Tibial artery (tissue), 4 donors: ENCODE data around the gene GALNT2.

Experiments
- DNase-seq, 2 donors: peaks; one replicate each; pipeline ENCODE4 v3.0.0-alpha.2; 2019
- H3K27ac ChIP-seq, 2 donors: fragments of 200-600 bp; sonication (generic) in 1 of 2; 1 replicate in 1 of 2; 2 replicates in 1 of 2; pipeline ENCODE4 v1.5.1; 2018 to 2019; ENCODE audit warnings: mild to moderate bottlenecking in 1 of 2
- H3K27me3 ChIP-seq, 2 donors: fragments of 200-600 bp; sonication (generic) in 1 of 2; one replicate each; pipeline versions ENCODE4 v1.5.1 to v1.6.0; 2016 to 2019
- H3K36me3 ChIP-seq, 3 donors: fragments of 200-600 bp; sonication (generic) in 2 of 3; one replicate each; pipeline ENCODE4 v1.5.1; 2016 to 2019; ENCODE audit warnings: mild to moderate bottlenecking in 2 of 3
- H3K4me1 ChIP-seq, 4 donors: fragments of 200-600 bp; sonication (generic) in 2 of 4; 1 replicate in 3 of 4; 2 replicates in 1 of 4; pipeline ENCODE4 v1.5.1; 2016 to 2019
- H3K4me3 ChIP-seq, 2 donors: fragments of 200-600 bp; sonication (generic) in 1 of 2; 1 replicate in 1 of 2; 2 replicates in 1 of 2; pipeline ENCODE4 v1.5.1; 2018 to 2019; ENCODE audit warnings: mild to moderate bottlenecking in 2 of 2
- H3K9me3 ChIP-seq, 3 donors: fragments of 200-600 bp; sonication (generic) in 1 of 3; one replicate each; pipeline ENCODE4 v1.5.1; 2016 to 2019
- CTCF ChIP-seq, 2 experiments: fragments of 200-600 bp in 1 of 2; fragments of 450-650 bp in 1 of 2; IDR thresholded peaks; one replicate each; pipeline ENCODE4 v1.5.1; 2017 to 2019; ENCODE audit warnings: antibody characterized with exemption in 2 of 2, mild to moderate bottlenecking in 1 of 2, moderate library complexity in 1 of 2
- intact Hi-C: fragments of 100-400 bp; cut with DNase I; formaldehyde crosslinking; loops from one replicate; pipeline ENCODE4 v1.15.0; 2023; ENCODE audit warnings: low total_unique reads

GALNT2 gene

GRCh38 chr1:230261928-230262650, 195.1 kb downstream of the GALNT2 start:
- Histone ChIP-seq H3K4me3 (peak overlapping the region in 1 of 2 donors; percentile 7), H3K27ac (peak overlapping the region in 1 of 2 donors; percentile 12), H3K27me3 (no peaks in the 10 kb centered on the region), H3K36me3 (peaks cover 24 to 63% (median 50%) of the 10 kb centered on the region in 3 donors), H3K4me1 (peaks cover 0 to 40% (median 3%) of the 10 kb centered on the region in 4 donors), H3K9me3 (no peaks in the 10 kb centered on the region)
- intact Hi-C loops: no loop called here
- DNase-seq: peak in 1 of 2 donors; percentile 48
- no peak for TF ChIP-seq CTCF (IDR thresholded peaks at IDR 0.05)

- no peaks in the 10 kb centered on the region for H3K9me3 ChIP-seq
- DNase-seq: peak in 1 of 2 donors; percentile 40
- H3K27ac ChIP-seq: peak overlapping the region in 1 of 2 donors; percentile 12
- peaks cover 24 to 54% (median 42%) of the 10 kb centered on the region in 3 donors for H3K36me3 ChIP-seq
- no peak for TF ChIP-seq CTCF (IDR thresholded peaks at IDR 0.05)
- peaks cover 0 to 43% (median 6%) of the 10 kb centered on the region in 4 donors for H3K4me1 ChIP-seq
- no peak overlapping the region for H3K4me3 ChIP-seq
- intact Hi-C loops: no loop called here
- H3K27me3 ChIP-seq: no peaks in the 10 kb centered on the region
Observed at GRCh38 chr1:230262867-230263567, 196.0 kb downstream of the GALNT2 start.

- DNase-seq: peak in 1 of 2 donors; percentile 48
- Histone ChIP-seq H3K4me1 (peaks cover 0 to 49% (median 9%) of the 10 kb centered on the region in 4 donors), H3K36me3 (peaks cover 24 to 49% (median 35%) of the 10 kb centered on the region in 3 donors), H3K4me3 (no peak overlapping the region), H3K9me3 (no peaks in the 10 kb centered on the region), H3K27ac (no peak overlapping the region), H3K27me3 (no peaks in the 10 kb centered on the region)
- no peak for TF ChIP-seq CTCF (IDR thresholded peaks at IDR 0.05)
- intact Hi-C loops: no loop called here
Observed at GRCh38 chr1:230263568-230264195, 196.6 kb downstream of the GALNT2 start.

GRCh38 chr1:230264342-230264741, 197.3 kb downstream of the GALNT2 start:
- Histone ChIP-seq H3K4me1 (peaks cover 0 to 52% (median 11%) of the 10 kb centered on the region in 4 donors), H3K4me3 (no peak overlapping the region), H3K27ac (no peak overlapping the region), H3K36me3 (peaks cover 24 to 49% (median 34%) of the 10 kb centered on the region in 3 donors), H3K27me3 (no peaks in the 10 kb centered on the region), H3K9me3 (no peaks in the 10 kb centered on the region)
- intact Hi-C loops: no loop called here
- DNase-seq: peak in 1 of 2 donors; percentile 28
- TF ChIP-seq CTCF (IDR thresholded peaks at IDR 0.05): no peak

GRCh38 chr1:230265200-230266115, 198.4 kb downstream of the GALNT2 start:
- TF ChIP-seq CTCF (IDR thresholded peaks at IDR 0.05): no peak
- H3K4me1 ChIP-seq: peaks cover 0 to 61% (median 16%) of the 10 kb centered on the region in 4 donors
- H3K9me3 ChIP-seq: no peaks in the 10 kb centered on the region
- intact Hi-C loops: loop anchor here (5.0 kb wide), 1 partner anchor 198 kb away; the partner anchor contains the start of gene GALNT2
- no peak overlapping the region for H3K4me3 ChIP-seq
- peak overlapping the region in 1 of 2 donors; percentile 63 for H3K27ac ChIP-seq
- no peaks in the 10 kb centered on the region for H3K27me3 ChIP-seq
- DNase-seq: peak in 1 of 2 donors; percentile 43
- H3K36me3 ChIP-seq: peaks cover 24 to 49% (median 34%) of the 10 kb centered on the region in 3 donors
